ENCODE results near the gene HEXD.

The HEXD gene

GRCh38 chr17:82384730-82385481 is 33.2 kb upstream of the HEXD start:
- CTCF ChIA-PET = interaction anchor here (0.6 to 1.2 kb wide), 9 partner anchors 9 to 369 kb away, joined by 3 to 6 read pairs (median 3); partner anchors contain the start of gene UTS2R
- H3K27ac ChIP-seq = peak overlapping the region; percentile 74
- DNase-seq (ENCODE audit: low spot score) = peak; percentile 92
- POLR2A ChIA-PET (ENCODE audit: low non-redundant PET) = no interaction called here
- TF ChIP-seq CTCF (conservative IDR thresholded peaks at IDR 0.05; ENCODE audit: low read depth) = peak; percentile 70

- peak overlapping the region; percentile 74 for H3K27ac ChIP-seq
- no peak for TF ChIP-seq CTCF (conservative IDR thresholded peaks at IDR 0.05; ENCODE audit: low read depth)
- POLR2A ChIA-PET (ENCODE audit: low non-redundant PET) = no interaction called here
- CTCF ChIA-PET = interaction anchor here (0.7 to 0.8 kb wide), 3 partner anchors 9 to 205 kb away, joined by 4 to 5 read pairs (median 4); no protein-coding TSS in a partner anchor
- DNase-seq (ENCODE audit: low spot score) = no peak
Observed at GRCh38 chr17:82385559-82386254, 32.4 kb upstream of the HEXD start.

- no peak for DNase-seq (ENCODE audit: low spot score)
- POLR2A ChIA-PET (ENCODE audit: low non-redundant PET) = no interaction called here
- no peak for TF ChIP-seq CTCF (conservative IDR thresholded peaks at IDR 0.05; ENCODE audit: low read depth)
- CTCF ChIA-PET = no interaction called here
- H3K27ac ChIP-seq = no peak overlapping the region
Observed at GRCh38 chr17:82386255-82386831, 31.8 kb upstream of the HEXD start.

- ChIA-PET CTCF (no interaction called here), POLR2A (ENCODE audit: low non-redundant PET) (no interaction called here)
- no peak for DNase-seq (ENCODE audit: low spot score)
- no peak overlapping the region for H3K27ac ChIP-seq
- no peak for TF ChIP-seq CTCF (conservative IDR thresholded peaks at IDR 0.05; ENCODE audit: low read depth)
Observed at GRCh38 chr17:82386881-82387704, 31.1 kb upstream of the HEXD start.

- TF ChIP-seq CTCF (conservative IDR thresholded peaks at IDR 0.05; ENCODE audit: low read depth) = no peak
- H3K27ac ChIP-seq = no peak overlapping the region
- POLR2A ChIA-PET (ENCODE audit: low non-redundant PET) = no interaction called here
- no peak for DNase-seq (ENCODE audit: low spot score)
- CTCF ChIA-PET = no interaction called here
Observed at GRCh38 chr17:82387705-82388106, 30.4 kb upstream of the HEXD start.
